ENCODE measurements around the gene FOXK1. TPM values are rescaled to one million over a fixed set of nuclear protein-coding genes. Genes with fewer than 3 reads are reported as not detected.
A peak's percentile ranks its signal among the peaks of the same experiment; 100 is the strongest.

FOXK1 gene
- total and polyA plus RNA-seq, 2 of the 13 experiments (the other 11 are each of a cell fraction or from before 2014, with no cell fraction given): 4.6 to 8.8 TPM

DNA sequence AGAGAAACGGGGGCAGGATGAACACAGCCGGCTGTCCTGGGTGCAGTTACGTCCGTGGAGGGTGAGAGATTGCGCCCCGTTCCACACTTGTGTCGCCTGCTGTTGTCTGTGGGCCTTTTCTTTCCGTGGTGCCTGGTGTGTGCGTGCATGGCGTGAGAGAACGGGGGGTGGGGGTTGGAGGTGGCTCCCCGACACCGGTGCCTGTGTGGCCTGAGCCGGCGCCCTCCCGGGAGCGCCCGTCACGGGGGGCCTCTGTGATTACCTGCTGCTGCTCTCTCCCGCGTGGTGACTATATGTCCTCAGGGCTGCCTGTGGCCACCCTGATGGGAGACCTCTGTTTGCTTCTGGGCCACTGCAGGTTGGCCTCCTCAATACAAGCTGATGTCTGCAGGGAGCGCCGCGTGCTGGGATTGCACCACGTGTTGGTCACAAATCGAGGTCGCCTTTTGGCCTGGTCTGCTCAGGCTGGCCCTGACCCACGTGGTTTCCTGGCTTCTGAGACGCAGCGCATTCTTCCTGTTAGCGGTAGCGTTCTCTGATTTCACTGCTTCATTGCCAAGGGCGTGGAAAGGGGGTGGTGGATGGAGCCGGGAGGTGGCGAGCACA, 82.4 kb downstream of the FOXK1 start:
- H3K9ac ChIP-seq (ENCODE audit: insufficient read depth, low read depth, low read length): no peak overlapping the region
- no peak overlapping the region for H3K4me2 ChIP-seq (ENCODE audit: low read depth, low read length)
- TSS peak; percentile 14 for BruUV-seq (replicated peaks)
- FAIRE-seq (no peak), ATAC-seq (no peak), DNase-seq (ENCODE audit: low spot score) (no peak)
- in situ Hi-C loops (cut with HindIII; ENCODE audit: extremely low pct_ligation_motif_present, low pct_unique_long_range_greater_than_20kb) (loop anchor here (25.0 kb wide), 1 partner anchor 152 kb away; no protein-coding TSS in a partner anchor), intact Hi-C loops (cut with micrococcal nuclease; ENCODE audit: unreplicated experiment) (no loop called here)
- H3K36me3 ChIP-seq (replicated peaks in 1 of 2; ENCODE audit: control insufficient read depth in 1 of 2, insufficient read depth in 2 of 2, low read length in 2 of 2): peaks cover 10 to 42% of the 10 kb centered on the region in 2 experiments
- H4K20me1 ChIP-seq (ENCODE audit: insufficient read depth, low read length): no peaks in the 10 kb centered on the region
- CTCF ChIA-PET (ENCODE audit: low intra/inter-chr PET ratio, low total read pairs): no interaction called here
- 96% methylated on average over 23 of the region's 35 CpGs for WGBS (ENCODE audit: low lambda C conversion rate)
- POLR2A ChIA-PET: no interaction called here
- H3K9me3 ChIP-seq (ENCODE audit: low read length): no peaks in the 10 kb centered on the region
- H3K27me3 ChIP-seq (ENCODE audit: control insufficient read depth in 1 of 2, insufficient read depth in 2 of 2, low read length in 2 of 2): no peaks in the 10 kb centered on the region
- no peaks in the 10 kb centered on the region for H3K79me2 ChIP-seq (ENCODE audit: insufficient read depth, low read length)
- no peak overlapping the region for H3K4me3 ChIP-seq (replicated peaks in 1 of 3; ENCODE audit: insufficient read depth in 1 of 3, low read depth in 2 of 3, low read length in 3 of 3)
- H3K4me1 ChIP-seq (ENCODE audit: insufficient read depth, low read length): no peaks in the 10 kb centered on the region
- no peak overlapping the region for H3K27ac ChIP-seq (ENCODE audit: extremely low read length, insufficient read depth, low read length)
- H2AFZ ChIP-seq (ENCODE audit: low read length): no peak overlapping the region
- TF ChIP-seq SIX4 (CRISPR knock-in tag; IDR thresholded peaks at IDR 0.05): no peak
- TF ChIP-seq, protein P1, sequence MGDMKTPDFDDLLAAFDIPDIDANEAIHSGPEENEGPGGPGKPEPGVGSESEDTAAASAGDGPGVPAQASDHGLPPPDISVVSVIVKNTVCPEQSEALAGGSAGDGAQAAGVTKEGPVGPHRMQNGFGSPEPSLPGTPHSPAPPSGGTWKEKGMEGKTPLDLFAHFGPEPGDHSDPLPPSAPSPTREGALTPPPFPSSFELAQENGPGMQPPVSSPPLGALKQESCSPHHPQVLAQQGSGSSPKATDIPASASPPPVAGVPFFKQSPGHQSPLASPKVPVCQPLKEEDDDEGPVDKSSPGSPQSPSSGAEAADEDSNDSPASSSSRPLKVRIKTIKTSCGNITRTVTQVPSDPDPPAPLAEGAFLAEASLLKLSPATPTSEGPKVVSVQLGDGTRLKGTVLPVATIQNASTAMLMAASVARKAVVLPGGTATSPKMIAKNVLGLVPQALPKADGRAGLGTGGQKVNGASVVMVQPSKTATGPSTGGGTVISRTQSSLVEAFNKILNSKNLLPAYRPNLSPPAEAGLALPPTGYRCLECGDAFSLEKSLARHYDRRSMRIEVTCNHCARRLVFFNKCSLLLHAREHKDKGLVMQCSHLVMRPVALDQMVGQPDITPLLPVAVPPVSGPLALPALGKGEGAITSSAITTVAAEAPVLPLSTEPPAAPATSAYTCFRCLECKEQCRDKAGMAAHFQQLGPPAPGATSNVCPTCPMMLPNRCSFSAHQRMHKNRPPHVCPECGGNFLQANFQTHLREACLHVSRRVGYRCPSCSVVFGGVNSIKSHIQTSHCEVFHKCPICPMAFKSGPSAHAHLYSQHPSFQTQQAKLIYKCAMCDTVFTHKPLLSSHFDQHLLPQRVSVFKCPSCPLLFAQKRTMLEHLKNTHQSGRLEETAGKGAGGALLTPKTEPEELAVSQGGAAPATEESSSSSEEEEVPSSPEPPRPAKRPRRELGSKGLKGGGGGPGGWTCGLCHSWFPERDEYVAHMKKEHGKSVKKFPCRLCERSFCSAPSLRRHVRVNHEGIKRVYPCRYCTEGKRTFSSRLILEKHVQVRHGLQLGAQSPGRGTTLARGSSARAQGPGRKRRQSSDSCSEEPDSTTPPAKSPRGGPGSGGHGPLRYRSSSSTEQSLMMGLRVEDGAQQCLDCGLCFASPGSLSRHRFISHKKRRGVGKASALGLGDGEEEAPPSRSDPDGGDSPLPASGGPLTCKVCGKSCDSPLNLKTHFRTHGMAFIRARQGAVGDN (CRISPR knock-in tag; IDR thresholded peaks at IDR 0.05): 0 out of 2 replicates have a peak, but pooled peaks have one; percentile 5
- no peak for TF ChIP-seq PITX1 (CRISPR knock-in tag; IDR thresholded peaks at IDR 0.05)
- no peak for TF ChIP-seq TAF15 (IDR thresholded peaks at IDR 0.05; ENCODE audit: low read depth, low read length, poor library complexity, severe bottlenecking)
- TF ChIP-seq RFX1 (IDR thresholded peaks at IDR 0.05): no peak
- no peak for TF ChIP-seq PAX8 (CRISPR knock-in tag; IDR thresholded peaks at IDR 0.05; ENCODE audit: borderline replicate concordance)
- no peak for TF ChIP-seq AKAP8 (CRISPR knock-in tag; IDR thresholded peaks at IDR 0.05)
- TF ChIP-seq SATB2 (CRISPR knock-in tag; IDR thresholded peaks at IDR 0.05): no peak
- TF ChIP-seq, protein P2, sequence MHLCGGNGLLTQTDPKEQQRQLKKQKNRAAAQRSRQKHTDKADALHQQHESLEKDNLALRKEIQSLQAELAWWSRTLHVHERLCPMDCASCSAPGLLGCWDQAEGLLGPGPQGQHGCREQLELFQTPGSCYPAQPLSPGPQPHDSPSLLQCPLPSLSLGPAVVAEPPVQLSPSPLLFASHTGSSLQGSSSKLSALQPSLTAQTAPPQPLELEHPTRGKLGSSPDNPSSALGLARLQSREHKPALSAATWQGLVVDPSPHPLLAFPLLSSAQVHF (CRISPR knock-in tag; IDR thresholded peaks at IDR 0.05): no peak
- no peak for TF ChIP-seq SNAPC4 (CRISPR knock-in tag; IDR thresholded peaks at IDR 0.05)
- TF ChIP-seq, protein P3, sequence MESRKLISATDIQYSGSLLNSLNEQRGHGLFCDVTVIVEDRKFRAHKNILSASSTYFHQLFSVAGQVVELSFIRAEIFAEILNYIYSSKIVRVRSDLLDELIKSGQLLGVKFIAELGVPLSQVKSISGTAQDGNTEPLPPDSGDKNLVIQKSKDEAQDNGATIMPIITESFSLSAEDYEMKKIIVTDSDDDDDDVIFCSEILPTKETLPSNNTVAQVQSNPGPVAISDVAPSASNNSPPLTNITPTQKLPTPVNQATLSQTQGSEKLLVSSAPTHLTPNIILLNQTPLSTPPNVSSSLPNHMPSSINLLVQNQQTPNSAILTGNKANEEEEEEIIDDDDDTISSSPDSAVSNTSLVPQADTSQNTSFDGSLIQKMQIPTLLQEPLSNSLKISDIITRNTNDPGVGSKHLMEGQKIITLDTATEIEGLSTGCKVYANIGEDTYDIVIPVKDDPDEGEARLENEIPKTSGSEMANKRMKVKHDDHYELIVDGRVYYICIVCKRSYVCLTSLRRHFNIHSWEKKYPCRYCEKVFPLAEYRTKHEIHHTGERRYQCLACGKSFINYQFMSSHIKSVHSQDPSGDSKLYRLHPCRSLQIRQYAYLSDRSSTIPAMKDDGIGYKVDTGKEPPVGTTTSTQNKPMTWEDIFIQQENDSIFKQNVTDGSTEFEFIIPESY (CRISPR knock-in tag; IDR thresholded peaks at IDR 0.05): 0 out of 2 replicates have a peak, but pooled peaks have one; percentile 10

Measured in HepG2 (cell line).